GM12878 (cell line): ENCODE data around the gene ARHGAP12. TPM values are rescaled to one million over a fixed set of nuclear protein-coding genes. Genes with fewer than 3 reads are reported as not detected.

ENCODE experiments used
- ATAC-seq: fragments of 200-7000 bp; cut with Tn5 transposase; 3 replicates; pipeline ENCODE4 v1.9.1; 2020; ENCODE audit warnings: mild to moderate bottlenecking, moderate library complexity
- BruUV-seq: library from RNA; stranded (reverse); fragments of 400-500 nt; replicated peaks from 2 replicates; lab custom pipeline; 2021; lab: Mats Ljungman, UMichigan
- CTCF ChIA-PET: fragments of 300-600 bp; sonication (Branson Sonifier 250); formaldehyde crosslinking; extraction: SDS; loops from one replicate; lab custom pipeline; 2021; ENCODE audit warnings: inconsistent platforms; lab: Yijun Ruan, JAX
- POLR2A ChIA-PET: fragments of 350-600 bp; formaldehyde crosslinking; extraction: SDS; loops from one replicate; lab custom pipeline; 2021; ENCODE audit warnings: inconsistent platforms; lab: Charles Lee
- RAD21 ChIA-PET: fragments of 300-600 bp; sonication (Branson Sonifier 250); formaldehyde crosslinking; loops from one replicate; lab custom pipeline; 2023; ENCODE audit warnings: antibody characterized with exemption; ENCODE audit not compliant: unreplicated experiment; lab: Charles Lee
- SMC1A ChIA-PET: fragments of 300-600 bp; sonication (Branson Sonifier 250); formaldehyde crosslinking; loops from one replicate; lab custom pipeline; 2023; ENCODE audit not compliant: unreplicated experiment, uncharacterized antibody; lab: Charles Lee
- DNase-seq: peaks from one replicate; pipeline ENCODE4 v3.0.0-alpha.2; 2011; ENCODE audit warnings: low read depth, low spot score
- FAIRE-seq: peaks from 3 replicates; lab custom pipeline; 2011; peaks lifted over from hg19 to GRCh38; lab: Jason Lieb, UNC
- H2AFZ ChIP-seq: 2 replicates; pipeline ENCODE4 v1.6.0; 2011; ENCODE audit warnings: low read depth, low read length, control low read depth; ENCODE audit not compliant: control insufficient read depth
- H3K27ac ChIP-seq: 2 replicates; pipeline ENCODE4 v1.5.1; 2011; ENCODE audit warnings: control low read depth; ENCODE audit not compliant: control insufficient read depth, insufficient read depth
- H3K27me3 ChIP-seq, 2 experiments: replicated peaks in 1 of 2; 2 replicates each; pipeline versions ENCODE4 v1.6.0 to v1.6.1; 2011; ENCODE audit warnings: low read length in 1 of 2; ENCODE audit not compliant: control insufficient read depth in 2 of 2, insufficient read depth in 2 of 2
- H3K36me3 ChIP-seq, 2 experiments: 2 replicates each; pipeline ENCODE4 v1.5.1; 2011; ENCODE audit warnings: low read length in 1 of 2; ENCODE audit not compliant: control insufficient read depth in 2 of 2, insufficient read depth in 2 of 2
- H3K4me1 ChIP-seq: 2 replicates; pipeline ENCODE4 v1.6.1; 2011; ENCODE audit warnings: mild to moderate bottlenecking, low read length, moderate library complexity, mixed read lengths; ENCODE audit not compliant: control insufficient read depth, insufficient read depth
- H3K4me2 ChIP-seq: 2 replicates; pipeline ENCODE4 v1.6.0; 2011; ENCODE audit warnings: control low read depth; ENCODE audit not compliant: control insufficient read depth, insufficient read depth
- H3K4me3 ChIP-seq: fragments of 200-600 bp; sonication (generic); 2 replicates; pipeline ENCODE4 v1.5.1; 2016
- H3K79me2 ChIP-seq: 2 replicates; pipeline ENCODE4 v1.6.0; 2011; ENCODE audit warnings: low read length; ENCODE audit not compliant: control insufficient read depth, insufficient read depth
- H3K9ac ChIP-seq: 2 replicates; pipeline ENCODE4 v1.8.0; 2011; ENCODE audit warnings: low read length, control low read depth, mixed read lengths; ENCODE audit not compliant: control insufficient read depth, insufficient read depth
- H3K9me3 ChIP-seq: replicated peaks from 3 replicates; pipeline ENCODE4 v1.5.1; 2011; ENCODE audit warnings: mild to moderate bottlenecking, low read length; ENCODE audit not compliant: control insufficient read depth, insufficient read depth
- H4K20me1 ChIP-seq: 2 replicates; pipeline ENCODE4 v1.6.0; 2011; ENCODE audit not compliant: control insufficient read depth, insufficient read depth
- BMI1 ChIP-seq: fragments of 450-650 bp; IDR thresholded peaks from 2 replicates; pipeline ENCODE4 v1.6.1; 2016; ENCODE audit warnings: mild to moderate bottlenecking, moderate library complexity, borderline replicate concordance
- IRF4 ChIP-seq: IDR thresholded peaks from 2 replicates; pipeline ENCODE4 v1.6.1; 2011; ENCODE audit warnings: low read depth, low read length
- KLF5 ChIP-seq: fragments of 450-650 bp; IDR thresholded peaks from 2 replicates; pipeline ENCODE4 v1.6.1; 2014; ENCODE audit warnings: mild to moderate bottlenecking; ENCODE audit not compliant: partially characterized antibody
- NR2F1 ChIP-seq: fragments of 450-650 bp; conservative IDR thresholded peaks from 2 replicates; pipeline ENCODE4 v1.6.1; 2017; ENCODE audit warnings: mild to moderate bottlenecking
- REST ChIP-seq: IDR thresholded peaks from 2 replicates; pipeline ENCODE4 v1.6.1; 2012; ENCODE audit warnings: mild to moderate bottlenecking, low read depth, low read length
- WGBS: methylation state at CpG from one replicate; pipeline ENCODE4 v1.1.6; 2016; ENCODE audit warnings: low lambda C conversion rate; ENCODE audit not compliant: insufficient replicate concordance, insufficient coverage; ENCODE audit errors: missing lambda C conversion rate; 5-methylcytosine and 5-hydroxymethylcytosine counted together
- in situ Hi-C: fragments of 300-500 bp; cut with MboI; formaldehyde crosslinking; loops from 9 replicates; pipeline ENCODE4 v1.14.3; 2018; ENCODE audit warnings: mixed read lengths
- intact Hi-C: fragments of 100-400 bp; cut with micrococcal nuclease; formaldehyde crosslinking; loops from one replicate; pipeline ENCODE4 v1.14.2; 2022; ENCODE audit not compliant: unreplicated experiment
- polyA plus RNA-seq, 11 experiments: library from polyadenylated mRNA; depleted of rRNA in 4 of 11; unstranded in 6 of 11; stranded (reverse) in 5 of 11; fragments of >200 nt; fragmentation: Nextera tagmentation in 4 of 11; fragmentation: Illumina TruSeq in 1 of 11; extraction: Ambion mirVana in 4 of 11; extraction: Trizol in 1 of 11; gene quantifications; 1 replicate in 1 of 11; 2 replicates in 10 of 11; pipeline versions ENCODE4 v1.2.1 to v1.2.3, GENCODE V29; 2011 to 2016; ENCODE audit warnings: inconsistent platforms in 2 of 11, missing spikeins in 2 of 11, low read depth in 1 of 11
- total RNA-seq, 4 experiments: library from RNA; depleted of rRNA in 3 of 4; stranded (reverse); fragments of >200 nt in 3 of 4; fragmentation: Illumina TruSeq in 1 of 4; extraction: Trizol in 1 of 4; gene quantifications; 2 replicates each; pipeline versions ENCODE4 v1.2.1 to v1.2.3, GENCODE V29; 2013 to 2021
- TF ChIP-seq, protein P1 (sequence below): fragments of 450-650 bp; IDR thresholded peaks from 2 replicates; pipeline ENCODE4 v1.6.1; 2016; ENCODE audit warnings: mild to moderate bottlenecking, moderate library complexity, borderline replicate concordance

Gene ARHGAP12
- total and polyA plus RNA-seq, 10 of the 15 experiments (the other 5 are each of a cell fraction or from before 2014, with no cell fraction given) = 5.4 to 15.6 (median 8.5) TPM

DNA sequence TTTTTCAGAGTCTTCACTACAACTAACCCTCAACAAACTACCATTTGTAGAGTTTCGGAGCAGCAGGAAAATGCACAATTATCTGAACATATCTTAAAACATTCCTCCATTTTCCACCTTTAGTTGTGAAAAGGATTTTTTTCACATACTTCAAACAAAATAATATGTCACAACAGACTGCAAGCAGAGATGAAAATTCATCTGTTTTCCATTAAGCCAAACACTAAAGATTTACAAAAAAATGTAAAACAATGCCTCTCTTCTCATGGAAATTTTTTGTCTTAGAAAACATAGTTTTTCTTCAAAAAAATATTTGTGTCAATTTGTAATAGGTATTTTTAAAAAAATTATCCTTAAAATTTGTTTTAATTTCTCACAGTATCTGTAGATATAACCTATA, 98.9 kb downstream of the ARHGAP12 start:
- H3K27me3 ChIP-seq = no peaks in the 10 kb centered on the region
- DNase-seq = no peak
- 0 out of 4 replicates have a peak, but pooled peaks cover 0 to 2% of the 10 kb centered on the region in 2 experiments for H3K36me3 ChIP-seq
- intact Hi-C loops = loop anchor here (10.0 kb wide), 1 partner anchor 375 kb away; no protein-coding TSS in a partner anchor
- no peaks in the 10 kb centered on the region for H4K20me1 ChIP-seq
- CTCF ChIA-PET = no interaction called here
- no peak overlapping the region for H3K27ac ChIP-seq
- H3K4me2 ChIP-seq = no peak overlapping the region
- no peaks in the 10 kb centered on the region for H3K9me3 ChIP-seq
- WGBS = 94% methylated on average over 1 of the region's 1 CpG
- H2AFZ ChIP-seq = no peak overlapping the region
- BruUV-seq = no TSS peak
- ATAC-seq = no peak
- no peaks in the 10 kb centered on the region for H3K4me1 ChIP-seq
- no peak overlapping the region for H3K4me3 ChIP-seq
- H3K9ac ChIP-seq = no peak overlapping the region
- no peak for FAIRE-seq
- in situ Hi-C loops = no loop called here
- no peaks in the 10 kb centered on the region for H3K79me2 ChIP-seq
- TF ChIP-seq KLF5 (no peak), NR2F1 (no peak), REST (no peak), BMI1 (no peak), IRF4 (no peak)
- TF ChIP-seq, protein P1, sequence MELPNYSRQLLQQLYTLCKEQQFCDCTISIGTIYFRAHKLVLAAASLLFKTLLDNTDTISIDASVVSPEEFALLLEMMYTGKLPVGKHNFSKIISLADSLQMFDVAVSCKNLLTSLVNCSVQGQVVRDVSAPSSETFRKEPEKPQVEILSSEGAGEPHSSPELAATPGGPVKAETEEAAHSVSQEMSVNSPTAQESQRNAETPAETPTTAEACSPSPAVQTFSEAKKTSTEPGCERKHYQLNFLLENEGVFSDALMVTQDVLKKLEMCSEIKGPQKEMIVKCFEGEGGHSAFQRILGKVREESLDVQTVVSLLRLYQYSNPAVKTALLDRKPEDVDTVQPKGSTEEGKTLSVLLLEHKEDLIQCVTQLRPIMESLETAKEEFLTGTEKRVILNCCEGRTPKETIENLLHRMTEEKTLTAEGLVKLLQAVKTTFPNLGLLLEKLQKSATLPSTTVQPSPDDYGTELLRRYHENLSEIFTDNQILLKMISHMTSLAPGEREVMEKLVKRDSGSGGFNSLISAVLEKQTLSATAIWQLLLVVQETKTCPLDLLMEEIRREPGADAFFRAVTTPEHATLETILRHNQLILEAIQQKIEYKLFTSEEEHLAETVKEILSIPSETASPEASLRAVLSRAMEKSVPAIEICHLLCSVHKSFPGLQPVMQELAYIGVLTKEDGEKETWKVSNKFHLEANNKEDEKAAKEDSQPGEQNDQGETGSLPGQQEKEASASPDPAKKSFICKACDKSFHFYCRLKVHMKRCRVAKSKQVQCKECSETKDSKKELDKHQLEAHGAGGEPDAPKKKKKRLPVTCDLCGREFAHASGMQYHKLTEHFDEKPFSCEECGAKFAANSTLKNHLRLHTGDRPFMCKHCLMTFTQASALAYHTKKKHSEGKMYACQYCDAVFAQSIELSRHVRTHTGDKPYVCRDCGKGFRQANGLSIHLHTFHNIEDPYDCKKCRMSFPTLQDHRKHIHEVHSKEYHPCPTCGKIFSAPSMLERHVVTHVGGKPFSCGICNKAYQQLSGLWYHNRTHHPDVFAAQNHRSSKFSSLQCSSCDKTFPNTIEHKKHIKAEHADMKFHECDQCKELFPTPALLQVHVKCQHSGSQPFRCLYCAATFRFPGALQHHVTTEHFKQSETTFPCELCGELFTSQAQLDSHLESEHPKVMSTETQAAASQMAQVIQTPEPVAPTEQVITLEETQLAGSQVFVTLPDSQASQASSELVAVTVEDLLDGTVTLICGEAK = no peak
- SMC1A ChIA-PET = no interaction called here
- RAD21 ChIA-PET = no interaction called here
- POLR2A ChIA-PET = no interaction called here
